DOHH2 (cell line): ENCODE data around the gene EFCAB12.

Experiments used
- CTCF ChIP-seq: fragments of 200-600 bp; sonication (generic); IDR thresholded peaks from one replicate; pipeline ENCODE4 v1.5.1; 2014; ENCODE audit warnings: antibody characterized with exemption, mild to moderate bottlenecking, low read depth, low read length; ENCODE audit not compliant: poor library complexity, severe bottlenecking
- EZH2phosphoT487 ChIP-seq: fragments of 200-600 bp; sonication (generic); IDR thresholded peaks from 2 replicates; pipeline ENCODE4 v1.6.1; 2017; ENCODE audit warnings: borderline replicate concordance, mild to moderate bottlenecking, antibody characterized with exemption, low read length, moderate library complexity, mixed read lengths

- TF ChIP-seq CTCF (no peak), EZH2phosphoT487 (no peak)
Observed at GRCh38 chr3:129386984-129387383, 41.5 kb downstream of the EFCAB12 start.
